ENCODE data around the gene TMEM236.

DNA sequence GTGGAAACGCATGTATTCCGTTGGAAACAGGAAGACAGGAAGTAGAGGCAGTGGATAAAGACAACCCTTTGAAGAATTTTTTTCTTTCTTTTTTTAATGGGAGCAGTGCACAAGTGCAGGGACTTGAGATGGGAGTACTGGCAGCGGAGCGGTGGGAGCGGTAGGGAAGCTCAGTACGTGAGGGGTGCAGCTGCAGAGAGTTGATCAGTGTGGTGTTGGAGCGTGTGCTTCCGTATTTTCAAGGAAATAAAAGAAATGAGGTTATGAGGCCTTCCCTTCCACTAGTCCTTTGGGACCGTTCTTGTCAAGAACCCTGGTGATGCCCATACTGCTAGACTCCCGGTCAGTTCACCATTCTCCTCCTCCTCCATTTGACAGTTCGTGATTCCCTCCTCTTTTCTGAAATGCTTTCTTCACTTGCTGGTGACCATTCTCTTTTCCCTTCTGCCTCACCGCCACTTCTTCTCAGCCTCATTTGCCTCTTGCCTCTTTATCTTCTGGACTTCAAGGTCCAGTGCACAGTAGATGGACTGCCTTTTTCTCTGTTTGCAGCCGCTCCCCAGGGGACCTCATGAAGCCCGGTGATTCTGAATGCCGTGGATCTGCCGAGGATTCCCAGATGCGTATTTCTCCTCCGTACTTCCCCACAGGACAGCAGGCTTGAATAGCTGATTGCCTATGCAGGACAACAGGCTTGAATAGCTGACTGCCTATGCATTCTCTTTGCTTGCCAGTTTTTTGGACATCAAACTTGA is 39.1 kb upstream of the TMEM236 start:
- TF ChIP-seq, protein P1, sequence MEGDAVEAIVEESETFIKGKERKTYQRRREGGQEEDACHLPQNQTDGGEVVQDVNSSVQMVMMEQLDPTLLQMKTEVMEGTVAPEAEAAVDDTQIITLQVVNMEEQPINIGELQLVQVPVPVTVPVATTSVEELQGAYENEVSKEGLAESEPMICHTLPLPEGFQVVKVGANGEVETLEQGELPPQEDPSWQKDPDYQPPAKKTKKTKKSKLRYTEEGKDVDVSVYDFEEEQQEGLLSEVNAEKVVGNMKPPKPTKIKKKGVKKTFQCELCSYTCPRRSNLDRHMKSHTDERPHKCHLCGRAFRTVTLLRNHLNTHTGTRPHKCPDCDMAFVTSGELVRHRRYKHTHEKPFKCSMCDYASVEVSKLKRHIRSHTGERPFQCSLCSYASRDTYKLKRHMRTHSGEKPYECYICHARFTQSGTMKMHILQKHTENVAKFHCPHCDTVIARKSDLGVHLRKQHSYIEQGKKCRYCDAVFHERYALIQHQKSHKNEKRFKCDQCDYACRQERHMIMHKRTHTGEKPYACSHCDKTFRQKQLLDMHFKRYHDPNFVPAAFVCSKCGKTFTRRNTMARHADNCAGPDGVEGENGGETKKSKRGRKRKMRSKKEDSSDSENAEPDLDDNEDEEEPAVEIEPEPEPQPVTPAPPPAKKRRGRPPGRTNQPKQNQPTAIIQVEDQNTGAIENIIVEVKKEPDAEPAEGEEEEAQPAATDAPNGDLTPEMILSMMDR (optimal IDR thresholded peaks at IDR 0.05 in 1 of 3, IDR thresholded peaks at IDR 0.05 in 1 of 3, conservative IDR thresholded peaks at IDR 0.05 in 1 of 3; ENCODE audit: extremely low read depth in 1 of 3, insufficient read depth in 2 of 3, low read length in 3 of 3) = no peak
- no peak for TF ChIP-seq EZH2 (IDR thresholded peaks at IDR 0.05; ENCODE audit: low read length)
